ENCODE measurements around the gene PIK3C3.
"Not testable (repeated sequence)": the region's sequence is repeated elsewhere in the genome, so short reads cannot be mapped to it uniquely, and the experiment has no call there.

The PIK3C3 gene

DNA sequence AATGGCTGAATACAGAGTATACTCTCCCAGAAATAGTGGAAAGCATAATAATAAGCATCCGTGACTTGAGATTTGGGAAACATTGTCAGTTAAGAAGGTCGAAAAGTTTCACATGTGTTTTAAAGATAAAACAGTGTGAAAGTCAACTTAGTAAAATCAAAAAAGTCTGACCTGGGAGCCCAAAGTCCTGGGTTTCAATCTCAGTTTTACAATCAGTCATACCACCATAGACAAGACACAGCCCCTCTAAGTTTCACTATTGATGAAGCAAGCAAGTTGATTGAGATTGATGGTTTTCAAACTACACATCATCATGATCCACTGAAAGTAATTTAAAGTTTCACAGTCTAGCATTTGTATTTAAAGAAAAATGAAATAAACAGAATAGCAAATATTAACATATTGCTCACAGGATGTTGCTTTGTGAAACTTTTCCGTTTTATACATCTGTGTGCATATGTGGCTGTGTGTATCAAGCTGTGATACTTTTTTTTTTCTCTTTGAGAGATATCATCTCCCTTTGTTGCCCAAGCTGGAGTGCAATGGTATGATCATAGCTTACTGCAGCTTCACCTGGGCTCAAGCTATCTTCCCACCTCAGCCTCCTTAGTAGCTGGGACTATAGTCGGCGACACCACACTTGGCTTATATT lies 71.1 kb downstream of the PIK3C3 start:
- DNase-seq: no peak

DNA sequence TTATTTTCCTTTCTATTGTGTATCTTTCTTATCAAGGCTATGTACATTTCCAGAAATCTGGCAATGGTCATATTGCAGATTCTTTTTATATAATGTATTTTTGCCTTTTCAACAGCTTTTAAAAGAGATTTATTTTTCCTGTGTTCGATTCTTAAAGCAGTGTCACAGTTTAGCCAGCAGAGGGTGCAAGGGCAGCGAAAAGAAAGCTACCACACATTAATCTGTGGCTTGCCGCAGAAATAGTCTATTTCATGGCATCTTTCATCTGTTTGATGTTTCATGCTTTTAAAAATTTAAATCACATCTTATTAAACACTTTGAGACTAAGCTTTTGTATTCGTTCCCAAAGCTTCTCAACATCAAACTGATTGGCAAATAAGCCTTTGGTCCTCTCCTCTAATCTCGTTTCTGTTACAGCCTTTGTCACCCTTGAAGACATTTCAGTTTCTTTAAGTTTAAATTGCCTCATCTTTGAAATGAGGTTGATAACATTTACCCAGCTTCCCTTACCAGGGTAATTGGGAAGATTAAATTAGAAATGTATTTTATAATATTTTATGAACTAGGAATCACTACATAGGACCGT lies 73.3 kb downstream of the PIK3C3 start:
- DNase-seq: no peak

DNA sequence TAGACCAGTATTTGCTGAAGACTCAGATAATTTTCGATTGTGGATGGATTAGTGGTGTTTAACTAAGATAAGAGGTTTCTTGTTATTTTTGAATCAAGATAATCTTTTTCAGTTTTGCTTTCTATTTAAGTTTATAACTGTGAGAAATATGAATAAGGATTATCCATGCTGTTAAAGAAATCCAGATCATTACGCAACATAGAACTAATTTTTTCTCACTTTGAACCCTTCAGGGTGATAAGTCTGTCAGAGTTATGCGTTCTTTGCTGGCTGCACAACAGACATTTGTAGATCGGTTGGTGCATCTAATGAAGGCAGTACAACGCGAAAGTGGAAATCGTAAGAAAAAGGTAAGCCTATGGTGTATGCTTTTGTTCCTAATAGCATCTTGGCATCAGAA lies 74.1 kb downstream of the PIK3C3 start:
- DNase-seq: no peak

DNA sequence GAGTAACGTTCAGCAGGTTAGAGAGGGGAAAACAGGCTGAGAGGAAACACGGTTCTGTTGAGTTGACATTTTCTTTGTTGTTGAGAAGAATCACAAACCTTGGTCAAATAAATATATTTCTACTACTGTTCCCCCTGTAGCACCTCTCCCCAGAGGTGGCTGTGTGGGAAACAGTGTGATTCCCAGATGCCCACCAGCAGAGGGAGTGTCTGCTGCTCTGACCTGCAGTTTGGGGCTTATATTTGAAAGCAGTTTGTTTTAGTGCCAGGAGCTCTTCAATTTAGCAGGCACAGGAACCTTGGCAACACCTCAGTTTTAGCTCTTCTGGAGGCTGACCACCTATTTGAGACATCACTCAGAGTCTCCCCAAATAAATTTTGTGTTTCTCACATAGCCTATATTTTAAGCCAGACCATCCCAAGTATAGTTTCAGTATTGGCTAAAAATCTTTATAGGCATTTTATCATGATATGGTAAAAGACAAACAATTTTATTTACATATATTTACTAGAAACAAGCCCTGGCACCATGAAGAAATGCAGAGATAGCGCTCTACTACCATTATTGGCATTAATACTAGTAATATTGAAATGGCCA lies 75.7 kb downstream of the PIK3C3 start:
- DNase-seq: no peak

DNA sequence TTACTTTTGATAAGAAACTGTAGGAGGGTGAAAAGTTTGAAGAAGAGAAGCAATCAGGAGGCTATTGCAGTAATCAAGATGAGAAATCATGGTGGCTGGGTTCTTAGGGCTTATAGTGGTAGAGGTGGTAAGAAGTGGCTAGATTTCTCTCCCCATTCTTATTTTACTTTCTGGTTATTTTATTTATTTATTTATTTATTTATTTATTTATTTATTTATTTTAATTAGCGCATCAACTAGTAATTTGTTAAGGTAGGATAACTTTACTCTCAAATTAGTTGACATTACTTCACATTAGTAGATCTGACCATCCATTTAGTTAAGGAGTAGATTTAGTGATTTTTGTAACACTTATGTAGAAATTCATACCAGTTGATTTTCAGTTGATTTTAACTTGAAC lies 77.4 kb downstream of the PIK3C3 start:
- DNase-seq: no peak

DNA sequence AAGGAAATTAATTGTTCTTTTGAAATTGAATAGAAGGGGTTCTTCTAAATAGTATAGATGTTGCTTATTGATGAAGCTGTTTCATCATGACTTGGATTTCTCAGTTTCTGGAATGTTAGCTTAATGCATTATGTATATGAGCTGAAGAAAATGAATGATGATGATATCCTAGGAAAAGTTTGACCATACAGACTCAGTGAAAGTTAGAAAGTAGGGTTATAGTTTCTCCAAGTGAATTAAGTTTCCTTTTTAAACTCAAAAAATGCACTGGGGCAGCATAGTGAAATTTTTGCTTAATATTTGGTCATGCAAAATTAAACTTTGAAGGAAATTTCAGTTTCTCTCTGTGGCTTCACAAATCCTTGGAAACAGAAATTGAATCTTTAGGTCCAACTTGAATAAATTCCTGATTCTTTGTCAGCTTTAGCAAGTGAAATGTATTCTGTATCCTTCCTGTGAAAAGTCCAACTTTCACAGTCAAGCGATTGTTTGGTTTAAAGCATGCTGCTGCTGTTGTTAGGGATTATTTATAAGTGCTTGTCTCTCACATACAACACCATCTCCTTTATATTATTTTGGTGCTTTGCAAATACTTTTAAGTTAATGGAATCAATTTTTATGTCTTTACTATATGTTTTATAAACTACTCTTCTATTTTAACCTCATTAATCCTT lies 78.2 kb downstream of the PIK3C3 start:
- DNase-seq: no peak

DNA sequence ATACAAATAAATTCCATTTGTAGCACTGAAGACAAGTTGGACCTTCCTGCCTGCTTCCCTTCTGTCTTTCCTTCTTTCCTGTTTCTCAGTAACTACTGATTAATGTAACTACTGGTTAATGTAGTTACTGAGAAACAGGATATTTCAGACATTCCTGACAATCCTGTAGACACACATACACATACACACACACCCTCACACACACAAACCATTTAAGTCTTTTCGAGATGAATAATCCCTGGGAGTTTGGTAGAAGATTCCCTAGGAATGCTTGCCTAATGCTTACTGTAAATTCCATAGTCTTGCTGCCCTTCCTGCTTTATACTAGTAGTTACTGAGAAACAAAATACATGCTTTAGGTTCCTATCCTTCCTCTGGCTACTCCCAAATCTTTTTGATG lies 83.9 kb downstream of the PIK3C3 start:
- DNase-seq: no peak

DNA sequence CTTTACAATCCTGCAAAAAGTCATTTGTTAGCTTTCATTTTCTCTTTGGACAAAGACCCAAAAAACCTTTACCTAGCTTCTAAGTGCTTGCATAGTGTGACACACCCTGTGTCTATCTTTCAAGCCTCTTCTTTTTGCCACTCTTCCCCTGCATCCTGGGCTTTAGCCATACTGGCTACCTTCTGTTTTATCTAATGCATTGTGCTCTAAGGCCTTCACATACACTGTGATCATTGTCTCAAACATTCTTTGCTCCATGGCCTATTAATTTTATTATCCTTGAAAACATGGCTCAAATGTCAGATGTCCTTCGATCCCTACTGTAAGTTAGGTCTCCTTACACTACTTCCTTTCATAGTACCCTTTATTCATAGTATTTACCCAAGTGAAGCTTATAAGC lies 84.4 kb downstream of the PIK3C3 start:
- no peak for DNase-seq

DNA sequence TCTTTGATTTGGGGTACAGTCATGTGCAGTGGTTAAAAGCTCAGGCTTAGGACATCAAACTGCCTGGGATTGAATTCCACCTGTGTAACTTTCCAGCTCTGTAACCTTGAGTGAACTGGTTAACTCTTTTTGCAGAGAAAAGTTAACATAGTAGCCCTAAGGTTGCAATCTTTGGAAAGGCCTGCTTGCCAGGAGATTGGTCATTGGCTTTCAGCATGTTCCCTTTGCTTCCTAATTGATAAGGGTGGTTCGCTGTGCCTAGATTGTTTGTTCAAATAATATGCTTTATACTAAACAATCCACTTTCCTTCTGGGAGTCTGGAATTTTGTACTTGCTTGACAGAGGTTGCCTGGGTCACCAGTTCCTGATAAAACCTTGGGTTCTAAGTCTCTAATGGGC lies 86.8 kb downstream of the PIK3C3 start:
- no peak for DNase-seq

DNA sequence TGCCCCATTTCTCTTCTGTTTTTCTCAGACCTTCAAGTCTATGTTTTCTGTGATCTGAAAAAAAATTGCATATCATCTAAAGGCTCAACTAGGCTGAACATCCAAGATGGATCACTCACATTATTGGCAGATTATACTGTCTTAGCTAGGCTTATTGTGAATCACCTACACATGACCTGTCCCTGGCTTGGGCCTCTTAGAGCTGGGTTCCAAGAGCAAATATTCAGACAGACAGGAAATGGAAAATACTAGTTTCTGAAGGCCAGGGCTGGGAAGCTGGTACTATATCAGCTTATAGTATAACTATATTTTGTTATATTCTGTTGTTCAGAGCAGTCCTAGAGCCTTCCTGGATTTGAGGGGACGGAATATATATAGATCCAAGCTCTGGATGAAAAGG lies 90.3 kb downstream of the PIK3C3 start:
- no peak for DNase-seq

DNA sequence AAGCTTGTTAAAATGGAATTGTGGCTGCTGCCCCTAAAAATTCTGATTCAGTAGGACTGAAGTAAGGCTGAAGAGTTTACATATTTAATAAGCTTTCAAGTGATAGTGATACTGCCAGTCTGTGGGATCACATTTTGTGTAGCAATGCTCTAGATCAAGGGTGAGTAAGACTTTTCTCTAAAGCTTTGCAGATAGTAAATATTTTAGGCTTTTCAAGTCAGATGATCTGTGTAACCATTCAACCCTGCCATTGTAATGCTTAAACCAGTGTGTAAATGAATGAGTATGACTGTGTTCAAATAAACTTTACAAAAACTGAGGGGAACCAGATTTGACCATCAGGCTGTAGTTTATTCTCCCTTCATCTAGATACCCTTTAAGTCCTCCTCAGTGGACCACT lies 92.7 kb downstream of the PIK3C3 start:
- no peak for DNase-seq

DNA sequence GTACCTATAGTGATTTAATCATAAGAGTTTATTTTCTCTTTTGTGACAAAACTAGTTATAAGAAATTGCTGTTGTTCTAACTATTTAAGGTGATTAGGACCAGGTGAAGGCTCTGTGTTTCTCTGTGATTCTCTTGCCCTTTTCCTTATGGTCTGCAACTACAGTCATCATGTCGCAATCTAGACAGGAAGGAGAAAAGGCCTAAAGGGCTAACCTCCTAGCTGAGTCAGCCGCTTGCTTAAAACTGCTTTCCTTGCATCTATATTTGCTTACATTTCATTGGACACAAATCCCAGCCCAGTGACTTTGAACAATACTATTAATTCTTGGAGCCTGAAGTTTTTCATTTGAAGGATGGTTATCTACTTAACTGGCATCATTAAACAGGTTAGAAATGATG lies 93.1 kb downstream of the PIK3C3 start:
- no peak for DNase-seq

DNA sequence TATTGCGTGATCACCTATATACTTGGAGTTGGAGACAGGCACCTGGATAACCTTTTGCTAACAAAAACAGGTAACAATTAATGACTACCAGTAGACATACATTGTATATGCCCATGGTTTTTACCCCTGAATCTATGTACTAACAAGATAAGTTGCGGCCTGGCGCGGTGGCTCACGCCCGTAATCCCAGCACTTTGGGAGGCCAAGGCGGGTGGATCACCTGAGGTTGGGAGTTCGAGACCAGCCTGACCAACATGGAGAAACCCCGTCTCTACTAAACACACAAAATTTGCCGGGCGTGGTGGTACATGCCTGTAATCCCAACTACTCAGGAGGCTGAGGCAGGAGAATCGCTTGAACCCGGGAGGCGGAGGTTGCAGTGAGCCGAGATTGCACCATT lies 94.5 kb downstream of the PIK3C3 start:
- DNase-seq: not testable (repeated sequence)

DNA sequence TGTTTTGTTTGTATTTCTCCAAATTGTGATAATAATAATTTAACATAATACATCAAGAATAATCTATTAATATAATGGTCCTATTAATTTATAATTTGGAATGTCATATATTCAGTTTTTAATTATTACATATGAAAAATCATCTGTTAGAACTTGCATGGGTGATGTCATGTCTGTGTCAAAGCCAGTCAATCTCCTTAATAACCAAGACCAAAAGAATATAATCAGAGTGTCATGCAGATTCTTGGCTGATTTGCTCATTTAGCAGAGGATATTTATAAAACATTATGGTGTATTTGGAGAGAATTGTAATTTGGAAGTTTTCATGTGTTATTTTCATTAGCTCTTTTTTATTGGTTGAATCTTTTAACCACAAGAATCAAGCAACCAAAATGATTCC lies 96.4 kb downstream of the PIK3C3 start:
- no peak for DNase-seq

DNA sequence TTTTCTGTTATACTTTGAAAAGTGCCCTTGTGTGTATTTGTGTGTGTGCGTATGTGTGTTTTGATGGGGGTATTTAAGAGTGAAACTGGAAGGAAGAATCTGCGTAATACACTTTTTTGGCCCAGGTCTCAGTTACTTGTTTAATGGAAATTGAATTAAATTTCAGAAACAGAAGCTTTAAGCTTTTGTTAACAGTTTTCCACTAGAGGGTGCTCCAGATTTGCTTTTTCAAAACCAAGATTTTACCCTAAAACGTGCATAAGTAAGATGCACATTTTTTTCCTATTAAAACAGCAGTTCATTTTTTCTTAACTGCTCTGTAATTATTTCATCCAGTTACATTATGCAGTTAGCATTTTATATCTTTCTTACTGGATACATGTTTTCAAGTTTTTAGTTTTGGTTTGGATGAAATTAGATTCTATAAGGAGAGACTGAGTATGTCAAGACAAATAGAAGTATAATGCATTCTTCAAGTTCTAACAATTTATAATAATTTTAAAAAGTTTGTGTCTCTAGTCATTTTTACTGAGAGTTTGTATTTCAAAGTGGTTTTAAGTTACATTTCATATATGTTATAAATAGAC lies 97.2 kb downstream of the PIK3C3 start:
- no peak for DNase-seq

DNA sequence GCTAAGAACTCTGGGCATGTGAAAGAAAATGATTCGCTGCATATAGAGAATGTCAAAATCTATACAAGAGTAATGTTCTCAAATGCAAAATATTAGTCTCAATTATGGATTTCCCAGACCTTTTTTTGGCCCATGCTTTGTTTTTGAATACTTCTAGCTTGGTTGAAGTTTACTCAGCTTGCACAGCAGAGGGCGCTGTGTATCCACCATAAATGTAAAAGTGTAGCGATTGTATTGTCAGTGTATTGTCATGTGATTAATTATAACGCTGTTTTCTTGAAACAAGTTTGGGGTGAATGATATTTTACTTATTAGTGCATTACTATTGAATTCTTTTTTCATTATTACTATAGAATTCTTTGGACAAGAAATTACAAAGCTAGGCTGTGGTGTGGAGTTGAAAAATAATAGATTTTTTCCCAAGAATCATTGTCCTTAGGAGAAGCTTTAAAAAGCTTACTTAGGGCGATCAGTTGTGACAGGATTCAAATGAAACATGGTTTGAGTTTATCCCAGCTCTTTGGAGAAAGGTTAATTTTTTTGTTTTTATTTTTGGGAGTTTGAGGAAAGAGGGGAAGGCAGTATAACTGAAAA lies 98.3 kb downstream of the PIK3C3 start:
- peak; percentile 20 for DNase-seq

DNA sequence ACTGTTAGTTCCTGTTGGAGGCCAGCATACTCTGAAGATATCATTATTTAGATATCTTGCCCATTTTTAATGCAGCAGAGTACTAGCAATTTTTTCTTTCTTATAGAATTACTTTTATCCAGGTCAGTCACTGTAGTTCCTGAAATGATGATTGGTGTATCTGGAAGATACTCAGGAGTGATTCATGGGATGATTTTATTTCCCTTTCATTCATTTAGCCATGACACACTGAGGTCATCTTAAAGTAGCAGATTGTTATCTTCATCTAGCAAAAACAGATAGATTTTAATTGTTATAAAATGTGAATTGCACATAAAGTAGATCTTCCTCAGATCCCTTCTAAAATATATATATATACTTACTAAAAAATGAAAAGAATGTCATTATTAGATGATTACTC lies 109.1 kb downstream of the PIK3C3 start:
- DNase-seq: no peak

DNA sequence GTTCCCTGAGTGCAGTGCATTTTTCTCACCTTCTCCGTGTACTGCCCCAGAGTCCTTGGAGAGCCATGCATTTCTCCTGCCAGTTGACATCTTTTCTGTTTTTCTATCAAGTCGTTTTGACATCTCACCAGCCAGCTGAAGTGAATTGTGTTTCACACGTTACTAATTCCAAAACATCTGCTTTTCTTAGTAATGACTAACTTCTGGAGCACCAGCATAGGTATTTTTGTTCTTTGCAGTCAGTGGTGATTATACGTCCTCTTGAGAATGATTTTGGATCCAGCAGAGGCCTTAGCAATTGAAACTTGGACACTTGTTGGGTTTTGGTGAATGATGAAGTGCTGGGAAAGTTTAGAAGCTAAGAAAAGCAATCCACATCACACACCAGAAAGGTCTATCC lies 112.5 kb downstream of the PIK3C3 start:
- DNase-seq: no peak

DNA sequence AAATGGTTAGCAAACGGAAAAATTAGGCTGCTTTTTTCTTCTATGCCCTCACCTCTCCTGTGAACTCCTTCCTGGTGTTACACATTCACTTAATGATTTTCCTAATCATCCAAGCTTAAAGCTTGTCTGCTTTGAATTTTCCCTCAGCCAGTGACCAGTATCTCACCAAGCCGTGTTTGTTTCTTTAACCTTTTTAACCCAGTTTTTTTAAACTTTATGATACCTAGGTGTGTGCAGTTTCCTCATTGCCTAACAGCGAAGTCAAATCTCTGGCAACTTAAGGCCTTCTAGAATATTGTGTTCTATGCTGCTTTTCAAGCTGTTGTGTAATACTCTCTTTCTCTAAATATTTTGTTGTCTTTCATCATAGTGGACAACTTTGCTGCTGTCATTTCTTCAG lies 113.0 kb downstream of the PIK3C3 start:
- DNase-seq: no peak

DNA sequence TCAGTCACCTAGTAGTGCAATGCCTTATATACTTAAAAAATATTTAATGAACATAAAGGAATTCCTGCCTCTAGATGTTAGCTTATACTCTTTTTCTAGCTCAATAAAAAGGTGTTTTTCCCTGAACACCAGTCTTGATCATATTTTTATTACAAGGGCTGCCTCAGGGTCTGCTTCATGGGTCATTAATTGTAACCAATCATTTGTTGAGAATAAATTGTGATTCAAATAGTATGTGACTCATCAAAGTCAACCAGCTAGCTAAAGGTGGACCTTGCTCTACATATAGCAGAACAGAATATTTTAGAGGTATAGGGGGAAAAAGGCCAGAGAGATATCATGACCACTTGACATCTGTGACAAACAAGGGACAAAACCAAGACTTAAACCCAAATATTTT lies 114.0 kb downstream of the PIK3C3 start:
- no peak for DNase-seq

DNA sequence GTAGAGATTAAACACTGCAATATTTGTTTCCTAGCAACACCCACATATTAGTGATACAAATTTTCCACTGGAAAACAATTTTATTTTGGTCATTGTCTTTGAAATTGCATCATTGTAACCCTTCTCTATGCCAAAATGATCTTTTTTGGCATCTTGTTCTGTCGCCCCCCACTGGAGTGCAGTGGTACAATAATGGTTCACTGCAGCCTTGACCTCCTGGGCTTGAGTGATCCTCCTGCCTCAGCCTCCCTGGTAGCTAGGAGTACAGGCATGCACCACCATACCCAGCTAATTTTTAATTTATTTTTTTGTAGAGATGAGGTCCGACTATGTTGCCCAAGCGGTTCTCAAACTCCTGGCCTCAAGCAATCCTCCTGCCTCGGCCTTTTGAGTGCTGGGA lies 117.4 kb downstream of the PIK3C3 start:
- DNase-seq: no peak

DNA sequence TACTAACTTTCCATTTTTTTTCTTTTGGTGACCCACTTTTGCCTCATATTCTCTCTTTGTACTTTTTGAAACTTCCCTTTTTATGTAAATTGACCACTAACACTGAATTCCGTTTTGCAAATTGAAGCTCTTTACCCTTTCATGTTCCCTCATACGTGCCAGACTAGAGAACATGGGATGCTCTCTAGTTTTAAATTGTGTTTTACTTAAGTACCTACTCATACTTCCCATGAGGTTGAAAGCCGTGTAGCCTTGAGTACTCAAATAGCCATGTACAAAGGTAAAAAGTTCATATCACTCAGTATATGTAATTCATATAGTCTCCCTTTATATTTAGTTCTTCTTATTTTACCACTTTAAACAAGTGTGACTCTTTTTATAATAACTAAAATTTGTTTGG lies 119.7 kb downstream of the PIK3C3 start:
- no peak for DNase-seq

DNA sequence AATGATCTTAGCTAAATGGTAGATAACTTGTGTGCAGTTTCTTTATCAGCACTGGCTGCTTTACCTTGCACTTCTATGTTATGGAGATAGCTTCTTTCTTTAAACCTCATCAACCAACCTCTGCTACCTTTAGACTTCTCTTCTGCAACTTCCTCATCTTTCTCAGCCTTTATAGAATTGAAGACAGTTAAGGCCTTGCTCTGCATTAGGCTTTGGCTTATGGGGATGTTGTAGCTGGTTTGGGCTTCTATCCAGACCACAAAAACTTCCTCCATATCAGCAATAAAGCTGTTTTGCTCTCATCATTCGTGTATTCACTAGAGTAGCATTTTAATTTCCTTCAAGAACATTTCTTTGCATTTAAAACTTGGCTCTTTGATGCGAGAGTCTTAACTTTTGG lies 123.7 kb downstream of the PIK3C3 start:
- no peak for DNase-seq

DNA sequence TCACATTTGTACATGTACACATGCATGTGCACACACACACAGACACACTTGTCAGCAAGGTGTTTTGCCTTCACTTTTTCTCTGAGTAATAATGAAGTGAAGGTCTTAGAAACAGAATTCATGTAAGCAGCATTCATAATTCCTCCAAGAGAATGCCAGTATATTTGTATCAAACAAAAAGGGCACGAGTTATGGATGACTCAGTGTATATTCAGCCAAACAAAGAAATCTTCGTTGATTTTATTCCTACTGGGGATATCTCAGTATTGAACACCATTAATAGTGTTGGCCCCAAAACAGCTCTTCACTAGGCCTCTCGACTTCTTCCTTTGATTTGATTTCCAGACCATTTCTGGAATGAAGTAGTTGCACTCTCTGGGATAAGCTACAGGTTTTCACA lies 125.3 kb downstream of the PIK3C3 start:
- no peak for DNase-seq

All from NCI-H510A (cell line).